Transverse colon (tissue), 4 donors: ENCODE results near the gene POLG. TPM values are rescaled to one million over a fixed set of nuclear protein-coding genes. Genes with fewer than 3 reads are reported as not detected.

ENCODE experiments used
- DNase-seq: peaks from one replicate; pipeline ENCODE4 v3.0.0-alpha.2; 2019
- H3K27ac ChIP-seq, 4 donors: fragments of 200-600 bp; sonication (generic); 2 replicates each; pipeline ENCODE4 v1.5.1; 2016 to 2018; ENCODE audit warnings: inconsistent platforms in 4 of 4
- H3K27me3 ChIP-seq: fragments of 200-600 bp; sonication (generic); 2 replicates; pipeline ENCODE4 v1.5.1; 2017; ENCODE audit warnings: inconsistent platforms
- H3K36me3 ChIP-seq, 4 donors: fragments of 200-600 bp; sonication (generic); 2 replicates each; pipeline ENCODE4 v1.5.1; 2017 to 2019; ENCODE audit warnings: inconsistent platforms in 4 of 4
- H3K4me1 ChIP-seq, 4 donors: fragments of 200-600 bp; sonication (generic); 2 replicates each; pipeline ENCODE4 v1.5.1; 2017 to 2020; ENCODE audit warnings: inconsistent platforms in 4 of 4
- H3K4me3 ChIP-seq, 4 donors: fragments of 200-600 bp; sonication (generic); 1 replicate in 1 of 4; 2 replicates in 3 of 4; pipeline versions ENCODE4 v1.5.1 to v1.6.1; 2017 to 2019; ENCODE audit warnings: inconsistent platforms in 4 of 4
- H3K9me3 ChIP-seq, 2 donors: fragments of 200-600 bp; sonication (generic); 2 replicates each; pipeline ENCODE4 v1.5.1; 2017 to 2019; ENCODE audit warnings: inconsistent platforms in 2 of 2
- CTCF ChIP-seq, 5 experiments: fragments of 200-600 bp in 3 of 5; fragments of 450-650 bp in 2 of 5; sonication (generic) in 3 of 5; IDR thresholded peaks; 1 replicate in 2 of 5; 2 replicates in 3 of 5; pipeline ENCODE4 v1.5.1; 2016 to 2017; ENCODE audit warnings: antibody characterized with exemption in 5 of 5, inconsistent platforms in 3 of 5, mild to moderate bottlenecking in 2 of 5, moderate library complexity in 1 of 5
- EP300 ChIP-seq: sonication (generic); formaldehyde crosslinking; IDR thresholded peaks from one replicate; pipeline ENCODE4 v1.6.1; 2017; ENCODE audit warnings: antibody characterized with exemption, low read depth
- POLR2A ChIP-seq: fragments of 450-650 bp; IDR thresholded peaks from one replicate; pipeline ENCODE4 v1.6.1; 2016; ENCODE audit warnings: antibody characterized with exemption, mild to moderate bottlenecking, moderate library complexity
- POLR2AphosphoS5 ChIP-seq, 3 donors: sonication (generic); formaldehyde crosslinking; IDR thresholded peaks; one replicate each; pipeline ENCODE4 v1.6.1; 2016; ENCODE audit warnings: antibody characterized with exemption in 3 of 3
- WGBS, 2 donors: methylation state at CpG; one replicate each; pipeline ENCODE4 v1.1.5; 2018; ENCODE audit warnings: low coverage in 1 of 2; 5-methylcytosine and 5-hydroxymethylcytosine counted together
- in situ Hi-C, 4 donors: fragments of 200-750 bp; cut with MboI; loops; one replicate each; pipeline versions ENCODE4 v1.15.0 to v1.15.1; 2017; ENCODE audit warnings: low sequenced_read_pairs in 3 of 4, low pct_ligation_motif_present in 1 of 4, low pct_unique_long_range_greater_than_20kb in 1 of 4
- intact Hi-C: fragments of 100-400 bp; cut with DNase I; formaldehyde crosslinking; loops from one replicate; pipeline ENCODE4 v1.15.1; 2023; ENCODE audit warnings: low total_unique reads
- total RNA-seq, 4 donors: library from RNA; depleted of rRNA; stranded (reverse); fragments of >200 nt; gene quantifications; one replicate each; pipeline ENCODE4 v1.1.0, GENCODE V29; 2016

Gene POLG
- total RNA-seq, 4 donors from 2014 or later = 64.5 to 204 (median 114) TPM

GRCh38 chr15:89330119-89330518 lies 4.5 kb downstream of the POLG start:
- no peaks in the 10 kb centered on the region for H3K27me3 ChIP-seq
- WGBS, 2 donors = 62% methylated on average over 6 of the region's 6 CpGs; no CpG with 5 or more reads in 1 of the 2 donors
- intact Hi-C loops (no loop called here), in situ Hi-C loops (no loop called here)
- peak overlapping the region; percentile 38 to 70 (median 64) for H3K27ac ChIP-seq
- peak; percentile 67 for DNase-seq
- peak in 1 of 5 experiments; percentile 23 for TF ChIP-seq CTCF (IDR thresholded peaks at IDR 0.05)
- TF ChIP-seq POLR2AphosphoS5 (IDR thresholded peaks at IDR 0.05) = peak; percentile 57 to 81 (median 58)
- TF ChIP-seq EP300 = no peak
- no peak for TF ChIP-seq POLR2A
- no peaks in the 10 kb centered on the region for H3K9me3 ChIP-seq
- H3K4me3 ChIP-seq = no peak overlapping the region
- H3K4me1 ChIP-seq = peaks cover 34 to 60% (median 50%) of the 10 kb centered on the region in 4 donors
- H3K36me3 ChIP-seq = peaks cover 0 to 58% (median 26%) of the 10 kb centered on the region in 4 donors

- 20 to 49% methylated on average over 1 to 8 of the region's 8 CpGs for WGBS, 2 donors
- intact Hi-C loops = no loop called here
- H3K27me3 ChIP-seq = no peaks in the 10 kb centered on the region
- DNase-seq = no peak
- TF ChIP-seq EP300 (no peak), POLR2A (no peak), POLR2AphosphoS5 (IDR thresholded peaks at IDR 0.05) (no peak), CTCF (IDR thresholded peaks at IDR 0.05) (no peak)
- peaks cover 0 to 61% (median 28%) of the 10 kb centered on the region in 4 donors for H3K36me3 ChIP-seq
- in situ Hi-C loops = no loop called here
- peaks cover 34 to 59% (median 50%) of the 10 kb centered on the region in 4 donors for H3K4me1 ChIP-seq
- peak overlapping the region; percentile 38 to 70 (median 60) for H3K27ac ChIP-seq
- H3K4me3 ChIP-seq = no peak overlapping the region
- no peaks in the 10 kb centered on the region for H3K9me3 ChIP-seq
Measured at GRCh38 chr15:89329329-89330084, 5.1 kb downstream of the POLG start.

GRCh38 chr15:89328398-89329254 lies 6.0 kb downstream of the POLG start:
- DNase-seq = no peak

More at GRCh38 chr15:89328398-89329254, 6.0 kb downstream of the POLG start:
- TF ChIP-seq CTCF (IDR thresholded peaks at IDR 0.05) (no peak), EP300 (no peak), POLR2A (no peak), POLR2AphosphoS5 (IDR thresholded peaks at IDR 0.05) (no peak)
- Histone ChIP-seq H3K27me3 (no peaks in the 10 kb centered on the region), H3K4me3 (no peak overlapping the region), H3K36me3 (peaks cover 0 to 70% (median 32%) of the 10 kb centered on the region in 4 donors), H3K4me1 (peaks cover 33 to 55% (median 47%) of the 10 kb centered on the region in 4 donors), H3K9me3 (no peaks in the 10 kb centered on the region), H3K27ac (peak overlapping the region; percentile 38 to 70 (median 60))
- 87% methylated on average over 13 of the region's 13 CpGs; no CpG with 5 or more reads in 1 of the 2 donors for WGBS, 2 donors
- intact Hi-C loops = no loop called here
- in situ Hi-C loops = no loop called here
